ENCODE measurements around the gene WWC2.

- TF ChIP-seq FOXM1 (IDR thresholded peaks at IDR 0.05; ENCODE audit: borderline replicate concordance, low read depth), result no peak
- TF ChIP-seq EP300 (IDR thresholded peaks at IDR 0.05; ENCODE audit: borderline replicate concordance), result peak; percentile 43; the same call in 1 of the 2 replicates
- TF ChIP-seq YY1 (IDR thresholded peaks at IDR 0.05; ENCODE audit: low read depth), result no peak
- no peak for TF ChIP-seq CREB1 (IDR thresholded peaks at IDR 0.05; ENCODE audit: low read depth)
- TF ChIP-seq CEBPB (IDR thresholded peaks at IDR 0.05), result no peak
- TF ChIP-seq TCF12 (IDR thresholded peaks at IDR 0.05; ENCODE audit: low read depth), result peak; percentile 40; the same call in 1 of the 2 replicates
- TF ChIP-seq RAD21 (IDR thresholded peaks at IDR 0.05; ENCODE audit: low read depth), result no peak
Observed at GRCh38 chr4:183154701-183155391, 55.8 kb downstream of the WWC2 start.

All from Ishikawa (cell line).